GM19240 (cell line): ENCODE results near the gene B3GAT3.
"Not testable (repeated sequence)": the region's sequence is repeated elsewhere in the genome, so short reads cannot be mapped to it uniquely, and the experiment has no call there.

Source experiments
- DNase-seq: peaks from one replicate; pipeline ENCODE4 v3.0.0; 2011; ENCODE audit warnings: low spot score; ENCODE audit not compliant: insufficient read length

The B3GAT3 gene

DNA sequence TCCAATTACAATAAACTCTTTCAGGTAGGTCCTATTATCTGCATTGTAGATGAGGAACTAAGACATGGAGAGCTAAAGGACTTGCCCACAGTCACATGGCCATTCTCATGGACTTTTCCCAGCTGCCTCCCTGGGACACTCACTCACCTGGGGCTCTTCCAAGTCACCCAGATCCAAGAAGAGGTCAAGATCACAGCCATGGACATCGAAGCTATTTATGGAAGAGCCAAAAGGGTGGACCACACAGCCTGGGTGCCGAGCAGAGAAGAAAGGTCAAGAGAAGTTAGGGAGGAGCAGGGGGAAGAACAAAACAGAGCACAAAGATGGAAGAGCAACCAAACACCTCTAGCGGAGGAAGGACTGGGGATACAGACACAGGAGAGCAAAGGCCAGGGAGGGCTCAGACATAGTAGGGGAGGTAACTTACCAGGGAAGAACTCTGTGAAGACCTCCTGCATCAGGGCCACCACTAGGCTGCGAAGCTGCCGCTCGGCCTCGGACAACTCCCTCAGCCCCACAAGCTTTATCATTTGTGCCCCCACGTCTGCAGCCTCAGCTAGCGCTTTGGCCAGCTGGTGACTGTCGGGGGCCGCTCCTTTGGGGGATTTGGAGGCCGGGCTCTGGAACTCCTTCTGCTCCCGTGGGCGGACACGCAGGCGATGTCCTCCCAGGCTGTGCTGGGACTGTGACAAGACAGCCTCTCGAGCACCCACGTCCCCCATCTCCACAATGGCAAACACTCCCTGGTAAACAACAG, 40.6 kb downstream of the B3GAT3 start:
- DNase-seq: no peak

DNA sequence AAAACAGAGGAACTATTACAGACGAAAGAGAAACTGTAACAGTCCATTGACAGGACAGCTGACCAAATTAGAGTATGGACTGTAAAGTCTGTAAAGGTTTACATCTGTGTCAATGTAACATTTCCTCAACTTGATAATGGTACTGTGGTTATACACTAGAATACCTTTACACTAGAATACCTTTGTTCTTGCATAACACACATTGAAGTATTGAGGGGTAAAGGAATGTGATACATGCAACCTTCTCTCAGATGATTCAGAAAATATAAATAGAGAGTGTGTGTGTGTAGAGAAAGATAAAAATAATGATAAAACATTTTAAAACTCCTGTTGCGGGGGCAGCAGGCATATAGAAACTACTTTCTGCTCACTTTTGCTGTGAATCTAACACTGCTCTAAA, 42.5 kb downstream of the B3GAT3 start:
- no peak for DNase-seq

DNA sequence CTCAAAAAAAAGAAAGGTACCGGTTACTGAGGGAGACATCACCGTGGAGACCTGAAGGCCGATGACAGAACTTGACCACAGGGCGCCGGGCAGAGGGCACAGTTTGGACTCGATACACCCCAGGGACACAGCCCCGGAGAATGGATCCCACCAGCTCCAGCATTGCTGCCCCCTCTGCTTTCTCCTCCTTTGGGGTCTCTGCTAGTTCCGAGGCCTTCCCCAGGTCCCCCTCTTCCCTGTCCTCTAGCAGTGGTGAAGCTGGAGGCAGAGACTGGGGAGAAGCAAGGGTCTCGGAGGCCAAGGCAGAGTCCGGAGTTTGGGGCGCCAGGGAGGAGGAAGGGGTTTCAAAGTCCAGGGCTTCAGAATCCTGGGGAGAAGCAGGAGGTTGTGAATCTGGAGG, 43.2 kb downstream of the B3GAT3 start:
- no peak for DNase-seq

DNA sequence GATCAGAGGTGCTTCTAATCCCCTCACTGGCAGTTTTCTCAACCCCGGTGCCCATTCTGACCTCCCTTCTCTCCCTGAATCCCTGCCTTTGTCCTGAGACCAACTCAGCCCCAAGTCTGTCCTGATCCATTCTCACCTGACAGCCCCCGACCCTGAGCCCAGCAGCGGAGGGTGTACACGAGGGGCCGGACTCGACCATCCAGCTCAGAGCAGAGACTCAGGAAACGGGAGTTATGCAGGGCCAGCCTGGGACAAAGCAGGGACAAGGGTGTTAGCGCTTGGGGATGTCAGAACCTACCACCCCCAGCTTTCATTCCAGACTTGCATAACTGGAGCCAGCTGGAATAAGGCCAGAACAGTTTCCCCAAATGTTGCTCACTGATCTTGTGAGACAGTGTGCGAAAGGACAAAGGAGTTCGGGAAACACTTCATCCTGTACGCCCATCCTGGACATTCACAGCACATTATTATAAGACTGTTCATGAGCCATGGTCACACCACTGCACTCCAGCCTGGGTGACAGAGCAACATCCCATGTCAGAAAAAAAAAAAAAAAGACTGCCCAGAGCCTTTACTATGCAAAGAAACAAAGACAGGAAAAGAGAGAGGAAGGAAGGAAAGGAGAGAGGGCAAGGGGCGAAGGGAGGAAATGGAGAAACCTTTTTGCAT, 44.6 kb downstream of the B3GAT3 start:
- no peak for DNase-seq

DNA sequence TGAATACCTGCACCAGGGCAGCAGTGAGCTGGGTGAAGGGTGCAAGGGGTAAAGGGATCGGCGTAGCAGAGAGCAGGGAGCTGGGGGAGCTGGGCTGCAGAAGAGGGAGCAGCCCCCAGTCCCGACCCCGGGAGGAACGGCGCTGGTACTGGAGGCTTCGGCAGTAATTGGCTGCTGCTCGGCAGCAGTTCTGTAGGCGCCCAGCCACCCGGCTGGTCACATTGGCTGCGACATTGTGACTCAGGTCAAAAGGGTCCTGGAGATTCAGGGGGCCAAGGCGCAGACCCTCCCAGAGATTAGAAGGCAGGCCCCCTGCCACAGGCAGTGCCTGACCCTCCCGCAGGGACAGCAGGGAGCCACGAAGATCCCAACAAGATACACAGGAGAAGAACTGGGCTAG, 45.9 kb downstream of the B3GAT3 start:
- DNase-seq: no peak

DNA sequence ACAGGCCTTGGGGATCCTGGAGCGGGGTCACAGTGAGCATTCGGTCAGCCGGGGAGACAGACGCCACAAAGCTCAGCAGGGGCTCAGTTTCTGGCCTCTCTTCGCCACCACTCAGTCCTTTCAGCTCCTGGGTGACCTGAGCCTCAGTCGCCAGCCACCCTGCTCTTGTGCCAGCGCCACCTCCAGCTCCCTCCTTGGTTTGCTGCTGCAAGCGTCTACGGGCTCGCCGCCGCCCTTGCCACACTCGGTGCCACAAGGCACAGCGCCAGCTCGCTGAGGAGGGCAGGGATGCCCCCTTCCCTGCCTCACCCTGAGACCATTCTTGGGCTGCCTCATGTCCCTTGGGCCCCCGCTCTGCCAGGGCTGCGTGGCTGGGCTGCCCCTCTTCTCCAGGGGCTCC, 46.6 kb downstream of the B3GAT3 start:
- DNase-seq: no peak

DNA sequence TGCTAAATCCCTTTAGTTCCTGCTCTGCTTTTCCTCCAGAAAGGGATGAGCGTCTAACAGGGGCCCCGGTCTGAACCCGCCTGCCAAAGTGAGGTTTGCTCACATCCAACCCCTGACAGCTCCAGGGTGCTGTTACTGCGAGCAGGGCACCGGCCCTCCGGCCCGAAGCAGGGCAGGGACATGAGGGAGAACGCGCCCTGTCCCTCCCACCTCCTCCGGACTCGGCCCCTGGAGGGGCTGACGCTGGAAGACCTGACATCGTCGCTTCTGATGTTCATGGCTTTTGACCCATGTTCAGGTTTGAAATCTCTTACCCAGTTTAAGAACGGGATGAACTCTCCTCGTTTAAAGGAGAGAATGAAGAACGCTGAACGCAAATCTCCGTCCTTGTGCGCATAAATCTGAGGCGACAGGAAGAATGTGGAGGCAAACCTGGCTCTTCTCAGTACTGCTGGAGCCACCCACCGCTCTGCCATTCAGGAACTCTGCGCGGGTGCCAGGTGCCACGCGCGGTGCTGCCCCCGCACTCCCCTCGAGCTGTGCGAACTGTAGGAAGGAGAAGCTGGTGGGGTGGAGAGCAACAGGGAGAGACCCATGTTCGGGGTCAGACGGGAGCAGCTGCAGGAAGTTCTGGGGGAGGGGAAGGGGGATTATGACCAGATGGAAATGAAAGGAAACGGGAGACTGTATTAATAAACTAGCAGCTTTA, 47.3 kb downstream of the B3GAT3 start:
- DNase-seq: no peak

DNA sequence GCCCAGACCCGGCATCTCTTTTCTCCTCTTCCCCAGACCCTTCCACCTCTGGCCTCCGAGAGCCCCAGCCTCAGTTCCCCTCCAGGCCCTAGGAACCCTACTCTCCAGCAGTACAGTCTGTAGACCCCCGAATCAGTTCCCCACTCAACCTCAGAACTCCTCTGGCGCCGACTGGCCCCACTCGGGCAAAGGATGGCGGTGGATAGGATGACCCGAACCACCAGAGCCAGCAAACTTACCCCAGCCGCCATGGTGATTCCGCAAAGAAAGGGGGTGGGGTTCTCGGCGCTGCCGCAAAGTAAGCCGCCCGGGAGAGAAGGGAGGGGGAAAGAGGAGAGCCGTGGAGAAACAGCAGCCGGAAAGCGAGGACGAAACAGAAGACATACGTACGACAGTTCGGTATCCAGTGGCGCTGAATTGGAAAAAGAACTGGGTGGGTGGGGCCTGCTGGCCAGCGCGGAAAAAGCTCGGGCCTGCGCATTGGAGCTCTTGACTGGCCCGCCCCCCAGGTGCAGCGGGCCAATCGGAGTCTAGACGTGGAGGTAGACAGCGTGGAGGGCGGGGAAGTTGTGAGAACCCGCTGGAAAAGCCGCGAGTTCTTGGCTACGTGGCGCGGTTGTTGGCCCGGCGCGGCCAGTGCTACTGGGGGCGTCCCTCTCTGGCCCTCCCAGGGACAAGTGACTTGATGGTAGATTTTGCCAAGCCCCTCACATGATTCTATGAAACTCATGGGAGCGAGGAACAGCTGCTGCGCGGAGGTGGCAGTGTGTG, 48.0 kb downstream of the B3GAT3 start, which contains the start of gene EEF1G:
Gene EEF1G (minus strand): TSS at position 300 of the 771 bp plus-strand sequence. CDS start 49 bp downstream, at position 251.
- peak; percentile 89 for DNase-seq

DNA sequence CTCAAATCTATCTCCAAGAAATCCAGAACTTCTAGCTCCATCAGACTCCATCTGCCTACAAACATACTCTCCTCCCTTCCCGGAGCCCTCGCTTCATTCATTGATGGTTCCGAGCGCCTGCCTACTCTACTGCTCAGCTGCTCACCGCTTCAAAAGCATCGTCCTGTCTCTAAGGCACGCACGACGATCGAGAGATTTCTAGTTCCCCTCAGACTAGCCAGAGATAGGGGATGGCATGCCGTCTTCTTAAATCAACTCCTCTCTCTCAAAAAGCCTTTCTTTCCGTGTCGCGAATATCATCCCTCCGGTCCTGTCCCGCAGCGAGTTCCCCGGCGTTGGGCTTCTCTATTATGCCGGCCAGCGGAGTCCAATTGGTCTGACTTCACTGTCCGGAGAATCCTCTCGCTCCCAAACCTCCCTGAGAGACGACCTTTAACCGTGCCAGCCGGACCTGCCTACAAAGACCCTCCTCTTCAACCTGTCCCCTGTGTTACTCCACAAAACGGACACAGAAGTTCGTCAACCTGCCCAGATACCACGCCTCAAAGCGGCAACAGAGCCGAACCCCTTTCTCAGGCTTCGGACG, 48.7 kb downstream of the B3GAT3 start:
- DNase-seq: no peak

DNA sequence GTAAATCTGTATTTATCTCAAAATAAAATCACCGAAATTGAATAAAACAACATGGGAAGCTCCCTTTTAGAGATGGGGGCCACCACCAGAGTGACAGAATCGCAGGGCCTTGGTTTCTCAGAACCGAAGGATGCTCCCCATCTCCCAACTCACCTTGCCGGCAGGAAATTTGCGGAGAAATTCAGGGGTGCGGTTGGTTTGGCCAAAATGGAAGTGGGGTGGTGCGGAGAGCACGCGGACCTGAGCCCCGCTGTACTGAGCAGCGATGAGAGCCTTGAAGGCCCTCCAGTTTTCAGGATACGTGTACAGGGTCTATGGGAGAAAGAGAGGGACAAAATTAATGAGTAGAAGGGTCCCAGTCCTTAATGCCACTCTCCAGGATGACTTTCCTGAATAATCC, 49.4 kb downstream of the B3GAT3 start:
- no peak for DNase-seq

DNA sequence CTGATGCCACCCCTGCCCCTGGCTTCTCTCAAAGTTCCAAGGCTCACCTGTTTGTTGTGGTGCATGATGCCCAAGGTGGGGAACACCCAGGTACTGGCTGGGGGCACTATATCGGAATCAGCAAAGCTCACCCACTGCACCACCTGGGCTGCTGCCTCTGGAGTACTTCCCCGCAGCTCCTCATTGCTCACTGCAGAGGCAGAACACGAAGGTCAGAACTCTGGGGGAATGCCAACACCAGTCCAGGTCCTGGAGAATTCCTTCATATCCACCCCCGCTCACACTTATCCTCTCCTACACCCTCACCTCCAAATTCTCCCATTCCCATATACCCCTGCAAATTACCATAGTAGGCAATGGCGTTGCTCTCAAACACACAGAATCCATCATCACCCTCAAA, 50.3 kb downstream of the B3GAT3 start:
- not testable (repeated sequence) for DNase-seq

DNA sequence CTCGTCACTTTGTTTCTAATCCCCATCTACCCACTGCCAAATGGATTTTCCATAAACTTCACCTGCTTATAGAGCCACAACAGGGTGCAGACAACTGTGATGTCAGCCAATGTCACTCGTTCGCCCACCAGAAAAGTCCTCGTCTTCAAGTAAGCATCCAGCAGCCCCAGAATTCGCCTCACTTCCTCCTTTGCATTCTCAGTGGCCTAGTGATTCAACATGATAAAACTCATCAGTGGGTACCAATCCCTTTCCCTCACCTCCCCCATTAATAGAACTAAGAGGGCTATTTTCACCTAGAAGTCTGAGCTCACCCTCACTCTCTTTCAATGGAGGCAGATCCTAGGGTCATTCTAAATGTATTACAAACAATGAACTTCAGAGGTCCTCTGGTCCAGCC, 50.9 kb downstream of the B3GAT3 start:
- not testable (repeated sequence) for DNase-seq

DNA sequence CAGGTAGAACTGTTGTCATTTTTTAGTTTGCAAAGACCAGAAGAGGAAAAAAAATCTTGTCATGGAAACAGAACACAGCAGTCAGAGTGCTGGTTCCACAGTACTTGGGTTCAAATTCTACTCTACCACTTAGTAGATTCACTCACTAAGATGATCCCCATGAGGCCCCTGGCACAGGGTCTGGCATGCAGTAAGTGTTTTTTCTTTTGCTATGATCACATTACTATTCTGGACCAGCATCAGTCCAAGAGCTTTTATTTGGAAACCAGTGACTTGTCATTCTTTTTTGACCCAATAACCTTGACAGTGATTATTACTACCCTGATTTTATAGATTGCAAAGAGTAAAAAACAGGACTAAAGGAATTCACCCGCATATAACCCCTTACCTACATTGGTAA, 52.2 kb downstream of the B3GAT3 start:
- DNase-seq: no peak

DNA sequence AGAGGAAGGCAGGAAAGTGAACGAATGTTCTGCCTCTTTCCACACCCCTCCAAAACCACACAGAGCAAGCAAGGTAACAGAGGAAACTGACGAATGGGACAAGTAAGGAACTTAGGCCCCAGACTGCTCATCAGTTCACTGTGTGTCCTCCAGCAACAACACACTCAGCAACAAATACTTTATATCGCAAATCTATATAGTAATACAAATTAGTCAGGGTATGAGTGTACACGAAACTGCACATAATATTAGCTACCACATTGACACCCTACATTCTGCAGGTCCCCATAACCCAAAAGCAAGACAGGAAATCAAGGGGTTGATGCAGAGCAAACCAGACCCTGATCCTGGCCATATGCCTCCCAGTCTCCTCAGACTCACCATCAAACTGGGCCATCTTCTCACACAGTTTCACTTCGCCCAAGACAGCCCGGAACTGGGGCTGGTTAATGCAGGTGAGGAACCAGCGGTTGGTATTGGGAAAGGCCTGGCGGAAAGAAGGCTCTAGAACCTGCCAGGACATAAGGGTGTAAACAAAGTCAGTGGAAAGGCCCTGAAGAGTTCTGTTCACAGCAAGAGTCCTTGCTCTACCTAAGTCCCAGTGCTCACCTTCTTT, 54.7 kb downstream of the B3GAT3 start:
- no peak for DNase-seq

DNA sequence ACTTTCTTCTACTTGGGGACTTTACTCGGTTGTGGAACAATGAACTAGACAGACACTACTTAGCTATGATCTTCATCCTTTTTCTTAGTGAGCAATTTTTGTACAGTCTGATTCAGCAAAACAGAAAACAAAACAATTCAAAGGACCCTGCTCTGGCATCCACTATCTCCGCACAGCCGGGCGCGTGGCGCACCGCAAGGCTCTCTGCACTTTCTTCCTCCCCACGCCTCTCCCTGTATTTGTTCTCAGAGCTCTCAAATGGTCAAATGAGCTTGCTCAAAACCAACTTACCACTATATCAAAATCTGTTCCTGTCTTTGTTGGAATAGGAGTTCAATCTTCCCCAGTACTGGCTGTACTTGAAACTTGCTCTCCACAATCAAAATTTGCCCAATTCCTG, 55.5 kb downstream of the B3GAT3 start:
- DNase-seq: no peak
